Transverse colon (tissue), 4 donors: ENCODE measurements around the gene CPVL. TPM values are rescaled to one million over a fixed set of nuclear protein-coding genes. Genes with fewer than 3 reads are reported as not detected.
A peak's percentile ranks its signal among the peaks of the same experiment; 100 is the strongest.

Experiments used
- DNase-seq: peaks from one replicate; pipeline ENCODE4 v3.0.0-alpha.2; 2019
- H3K27ac ChIP-seq, 4 donors: fragments of 200-600 bp; sonication (generic); 2 replicates each; pipeline ENCODE4 v1.5.1; 2016 to 2018; ENCODE audit warnings: inconsistent platforms in 4 of 4
- H3K27me3 ChIP-seq: fragments of 200-600 bp; sonication (generic); 2 replicates; pipeline ENCODE4 v1.5.1; 2017; ENCODE audit warnings: inconsistent platforms
- H3K36me3 ChIP-seq, 4 donors: fragments of 200-600 bp; sonication (generic); 2 replicates each; pipeline ENCODE4 v1.5.1; 2017 to 2019; ENCODE audit warnings: inconsistent platforms in 4 of 4
- H3K4me1 ChIP-seq, 4 donors: fragments of 200-600 bp; sonication (generic); 2 replicates each; pipeline ENCODE4 v1.5.1; 2017 to 2020; ENCODE audit warnings: inconsistent platforms in 4 of 4
- H3K4me3 ChIP-seq, 4 donors: fragments of 200-600 bp; sonication (generic); 1 replicate in 1 of 4; 2 replicates in 3 of 4; pipeline versions ENCODE4 v1.5.1 to v1.6.1; 2017 to 2019; ENCODE audit warnings: inconsistent platforms in 4 of 4
- H3K9me3 ChIP-seq, 2 donors: fragments of 200-600 bp; sonication (generic); 2 replicates each; pipeline ENCODE4 v1.5.1; 2017 to 2019; ENCODE audit warnings: inconsistent platforms in 2 of 2
- EP300 ChIP-seq: sonication (generic); formaldehyde crosslinking; IDR thresholded peaks from one replicate; pipeline ENCODE4 v1.6.1; 2017; ENCODE audit warnings: antibody characterized with exemption, low read depth
- POLR2A ChIP-seq: fragments of 450-650 bp; IDR thresholded peaks from one replicate; pipeline ENCODE4 v1.6.1; 2016; ENCODE audit warnings: antibody characterized with exemption, mild to moderate bottlenecking, moderate library complexity
- POLR2AphosphoS5 ChIP-seq, 3 donors: sonication (generic); formaldehyde crosslinking; IDR thresholded peaks; one replicate each; pipeline ENCODE4 v1.6.1; 2016; ENCODE audit warnings: antibody characterized with exemption in 3 of 3
- WGBS, 2 donors: methylation state at CpG; one replicate each; pipeline ENCODE4 v1.1.5; 2018; ENCODE audit warnings: low coverage in 1 of 2; 5-methylcytosine and 5-hydroxymethylcytosine counted together
- in situ Hi-C, 4 donors: fragments of 200-750 bp; cut with MboI; loops; one replicate each; pipeline versions ENCODE4 v1.15.0 to v1.15.1; 2017; ENCODE audit warnings: low sequenced_read_pairs in 3 of 4, low pct_ligation_motif_present in 1 of 4, low pct_unique_long_range_greater_than_20kb in 1 of 4
- intact Hi-C: fragments of 100-400 bp; cut with DNase I; formaldehyde crosslinking; loops from one replicate; pipeline ENCODE4 v1.15.1; 2023; ENCODE audit warnings: low total_unique reads
- total RNA-seq, 4 donors: library from RNA; depleted of rRNA; stranded (reverse); fragments of >200 nt; gene quantifications; one replicate each; pipeline ENCODE4 v1.1.0, GENCODE V29; 2016
- TF ChIP-seq, protein P1 (sequence below), 5 experiments: fragments of 200-600 bp in 3 of 5; fragments of 450-650 bp in 2 of 5; sonication (generic) in 3 of 5; IDR thresholded peaks; 1 replicate in 2 of 5; 2 replicates in 3 of 5; pipeline ENCODE4 v1.5.1; 2016 to 2017; ENCODE audit warnings: antibody characterized with exemption in 5 of 5, inconsistent platforms in 3 of 5, mild to moderate bottlenecking in 2 of 5, moderate library complexity in 1 of 5

CPVL gene
- total RNA-seq, 4 donors from 2014 or later, result 0.75 to 9.7 (median 4.8) TPM

DNA sequence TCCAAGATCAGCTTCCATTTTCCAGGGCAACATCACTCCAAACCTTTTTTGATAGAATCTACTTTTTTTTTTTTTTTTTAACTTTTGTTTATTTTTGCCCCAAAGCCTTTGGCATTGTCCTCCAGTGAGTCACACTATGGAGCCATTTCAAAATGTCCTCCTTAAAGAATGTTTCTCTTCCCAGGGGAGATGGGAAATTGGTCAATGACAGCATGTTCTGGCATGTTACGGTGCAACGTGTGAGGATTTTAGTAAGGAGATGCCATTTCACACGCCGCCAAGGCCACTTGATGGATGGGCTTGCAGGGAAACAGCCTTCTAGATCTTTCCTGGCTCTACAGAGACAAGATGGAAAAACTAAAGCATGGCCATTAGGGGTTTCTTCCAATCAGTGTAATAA lies 157.5 kb downstream of the CPVL start:
- H3K4me1 ChIP-seq, result peaks cover 0 to 19% (median 9%) of the 10 kb centered on the region in 4 donors
- 54 to 69% methylated on average over 4 of the region's 4 CpGs for WGBS, 2 donors
- in situ Hi-C loops (no loop called here), intact Hi-C loops (no loop called here)
- TF ChIP-seq POLR2AphosphoS5 (IDR thresholded peaks at IDR 0.05) (peak; percentile 18 to 67 (median 61)), POLR2A (no peak), EP300 (no peak)
- TF ChIP-seq, protein P1, sequence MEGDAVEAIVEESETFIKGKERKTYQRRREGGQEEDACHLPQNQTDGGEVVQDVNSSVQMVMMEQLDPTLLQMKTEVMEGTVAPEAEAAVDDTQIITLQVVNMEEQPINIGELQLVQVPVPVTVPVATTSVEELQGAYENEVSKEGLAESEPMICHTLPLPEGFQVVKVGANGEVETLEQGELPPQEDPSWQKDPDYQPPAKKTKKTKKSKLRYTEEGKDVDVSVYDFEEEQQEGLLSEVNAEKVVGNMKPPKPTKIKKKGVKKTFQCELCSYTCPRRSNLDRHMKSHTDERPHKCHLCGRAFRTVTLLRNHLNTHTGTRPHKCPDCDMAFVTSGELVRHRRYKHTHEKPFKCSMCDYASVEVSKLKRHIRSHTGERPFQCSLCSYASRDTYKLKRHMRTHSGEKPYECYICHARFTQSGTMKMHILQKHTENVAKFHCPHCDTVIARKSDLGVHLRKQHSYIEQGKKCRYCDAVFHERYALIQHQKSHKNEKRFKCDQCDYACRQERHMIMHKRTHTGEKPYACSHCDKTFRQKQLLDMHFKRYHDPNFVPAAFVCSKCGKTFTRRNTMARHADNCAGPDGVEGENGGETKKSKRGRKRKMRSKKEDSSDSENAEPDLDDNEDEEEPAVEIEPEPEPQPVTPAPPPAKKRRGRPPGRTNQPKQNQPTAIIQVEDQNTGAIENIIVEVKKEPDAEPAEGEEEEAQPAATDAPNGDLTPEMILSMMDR (IDR thresholded peaks at IDR 0.05), result no peak
- no peaks in the 10 kb centered on the region for H3K9me3 ChIP-seq
- H3K27me3 ChIP-seq, result no peaks in the 10 kb centered on the region
- H3K36me3 ChIP-seq, result no peaks in the 10 kb centered on the region
- DNase-seq, result peak; percentile 21
- peak overlapping the region in 3 of 4 donors; percentile 27 to 50 (median 50) for H3K27ac ChIP-seq
- no peak overlapping the region for H3K4me3 ChIP-seq

DNA sequence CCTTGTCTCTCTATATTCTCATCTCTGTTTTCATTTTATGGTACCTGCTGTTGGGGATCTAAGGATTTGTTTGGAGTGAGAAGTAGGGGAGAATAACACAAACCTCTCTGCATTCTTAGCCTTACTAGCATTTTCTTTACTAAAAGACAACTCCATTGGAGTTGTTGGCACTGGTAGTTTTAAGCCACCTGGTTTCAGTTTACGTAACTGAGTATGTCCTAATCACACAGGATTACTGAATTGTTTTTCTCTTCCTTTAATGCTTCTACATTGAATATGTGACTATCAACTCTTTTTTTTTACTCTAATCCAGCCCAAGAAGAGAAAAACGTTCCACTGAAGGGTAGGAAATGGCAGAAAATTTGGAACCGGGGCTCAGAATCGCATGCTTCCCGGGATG lies 158.2 kb downstream of the CPVL start:
- in situ Hi-C loops (no loop called here), intact Hi-C loops (no loop called here)
- Histone ChIP-seq H3K27ac (peak overlapping the region; percentile 27 to 50 (median 44)), H3K9me3 (no peaks in the 10 kb centered on the region), H3K36me3 (no peaks in the 10 kb centered on the region), H3K27me3 (no peaks in the 10 kb centered on the region), H3K4me3 (no peak overlapping the region), H3K4me1 (peaks cover 0 to 19% (median 9%) of the 10 kb centered on the region in 4 donors)
- TF ChIP-seq, protein P1 (IDR thresholded peaks at IDR 0.05), result no peak
- TF ChIP-seq POLR2AphosphoS5 (IDR thresholded peaks at IDR 0.05), result no peak
- no peak for TF ChIP-seq EP300
- no peak for TF ChIP-seq POLR2A
- DNase-seq, result no peak
- WGBS, 2 donors, result 84 to 95% methylated on average over 2 to 5 of the region's 5 CpGs

DNA sequence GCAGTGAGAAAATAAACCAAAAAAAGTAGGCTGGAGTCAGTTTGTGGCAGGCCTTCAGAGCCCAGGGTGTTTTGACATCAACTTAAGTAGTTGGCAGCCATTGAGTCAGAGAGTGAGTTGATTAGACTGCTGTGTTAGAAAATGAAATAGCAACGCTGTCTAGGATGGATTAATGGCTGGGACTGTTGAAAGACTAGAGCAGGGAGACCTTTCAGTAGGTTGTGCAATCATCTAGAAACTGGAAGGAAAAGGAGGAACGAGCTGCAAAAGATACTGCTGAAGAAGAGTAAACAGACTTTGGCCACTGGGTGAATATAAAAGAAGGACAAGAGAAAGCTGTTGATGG lies 159.6 kb downstream of the CPVL start:
- no peak for DNase-seq
- peak overlapping the region; percentile 39 to 55 (median 51) for H3K27ac ChIP-seq
- TF ChIP-seq, protein P1 (IDR thresholded peaks at IDR 0.05), result no peak
- TF ChIP-seq POLR2A (no peak), POLR2AphosphoS5 (IDR thresholded peaks at IDR 0.05) (peak; percentile 26 to 74 (median 54))
- WGBS, 2 donors, result 28 to 33% methylated on average over 2 of the region's 2 CpGs
- in situ Hi-C loops (no loop called here), intact Hi-C loops (no loop called here)
- H3K27me3 ChIP-seq, result no peaks in the 10 kb centered on the region
- no peak overlapping the region for H3K4me3 ChIP-seq
- H3K36me3 ChIP-seq, result no peaks in the 10 kb centered on the region
- no peaks in the 10 kb centered on the region for H3K9me3 ChIP-seq
- peaks cover 0 to 19% (median 9%) of the 10 kb centered on the region in 4 donors for H3K4me1 ChIP-seq

DNA sequence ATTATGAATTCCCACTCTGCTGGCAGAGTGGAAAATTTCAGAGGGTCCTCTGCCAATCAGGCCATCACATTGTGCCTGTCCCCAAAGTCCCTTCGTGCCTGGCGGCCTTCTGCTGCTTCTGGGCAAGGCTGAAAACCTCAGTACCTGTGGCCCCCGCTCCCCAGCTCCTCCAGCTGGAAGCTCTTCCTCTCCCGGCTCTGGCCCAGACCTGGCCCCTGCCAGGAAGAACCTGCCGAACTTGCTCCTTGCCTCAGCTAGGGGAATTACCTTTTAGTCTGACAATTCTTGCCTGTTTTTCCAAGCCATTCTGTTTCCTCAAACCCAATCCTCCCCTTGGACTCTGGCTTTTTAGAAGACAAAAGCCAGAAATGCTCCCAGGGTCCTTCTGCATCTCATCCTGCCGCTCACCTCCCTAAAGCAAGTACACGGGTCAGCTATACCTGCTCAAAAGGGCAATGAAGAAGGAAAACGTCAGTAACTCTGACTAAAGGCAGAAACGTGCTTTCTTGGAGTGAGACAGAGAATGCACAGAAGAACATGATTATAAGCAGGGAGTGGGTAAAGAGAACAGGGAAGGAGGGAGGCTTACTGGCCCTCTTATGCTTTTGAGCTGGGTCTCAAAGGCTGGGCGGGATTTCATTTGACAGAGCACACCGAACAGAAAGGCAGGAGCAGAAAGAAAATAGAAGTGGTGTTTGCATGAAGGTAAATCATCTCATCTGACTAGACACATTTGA lies 160.1 kb downstream of the CPVL start:
- DNase-seq, result no peak
- intact Hi-C loops (no loop called here), in situ Hi-C loops (no loop called here)
- Histone ChIP-seq H3K4me3 (no peak overlapping the region), H3K36me3 (no peaks in the 10 kb centered on the region), H3K9me3 (no peaks in the 10 kb centered on the region), H3K27me3 (no peaks in the 10 kb centered on the region), H3K4me1 (peaks cover 0 to 19% (median 9%) of the 10 kb centered on the region in 4 donors), H3K27ac (peak overlapping the region; percentile 35 to 55 (median 46))
- TF ChIP-seq EP300, result no peak
- TF ChIP-seq POLR2AphosphoS5 (IDR thresholded peaks at IDR 0.05), result no peak
- TF ChIP-seq, protein P1 (IDR thresholded peaks at IDR 0.05), result no peak
- TF ChIP-seq POLR2A, result no peak
- 71 to 73% methylated on average over 6 to 11 of the region's 11 CpGs for WGBS, 2 donors
